B cell (primary cell): Measurements from ENCODE around the gene HMGA1. TPM values are rescaled to one million over a fixed set of nuclear protein-coding genes. Genes with fewer than 3 reads are reported as not detected.

Experiments used
- ATAC-seq: fragments of 200-7000 bp; cut with Tn5 transposase; one replicate; pipeline ENCODE4 v1.10.0; 2021; ENCODE audit warnings: low read depth, mild to moderate bottlenecking, moderate number of reproducible peaks, moderate library complexity
- CTCF ChIA-PET: fragments of 350-600 bp; sonication (Branson Sonifier 250); formaldehyde crosslinking; loops from one replicate; lab custom pipeline; 2021; ENCODE audit warnings: antibody characterized with exemption, inconsistent platforms; lab: Charles Lee
- POLR2A ChIA-PET: fragments of 350-600 bp; sonication (Branson Sonifier 250); formaldehyde crosslinking; loops from one replicate; lab custom pipeline; 2021; ENCODE audit warnings: antibody characterized with exemption; lab: Charles Lee
- DNase-seq: peaks from one replicate; pipeline ENCODE4 v3.0.0; 2013
- H2AFZ ChIP-seq: 2 replicates; pipeline ENCODE4 v1.6.1; 2012; ENCODE audit warnings: mild to moderate bottlenecking, low read depth, low read length; ENCODE audit not compliant: insufficient read depth, poor library complexity, severe bottlenecking
- H3K27ac ChIP-seq, 2 donors: 1 replicate in 1 of 2; 2 replicates in 1 of 2; pipeline ENCODE4 v1.5.1; 2012 to 2013; ENCODE audit warnings: low read length in 2 of 2, mild to moderate bottlenecking in 2 of 2, moderate library complexity in 1 of 2
- H3K27me3 ChIP-seq, 4 experiments: fragments of 200-600 bp in 1 of 4; sonication (generic) in 1 of 4; replicated peaks in 1 of 4; 1 replicate in 2 of 4; 2 replicates in 2 of 4; pipeline versions ENCODE4 v1.6.1 to v1.7.0; 2013 to 2016; ENCODE audit warnings: low read length in 3 of 4, mild to moderate bottlenecking in 2 of 4, mixed read lengths in 1 of 4, moderate library complexity in 1 of 4; ENCODE audit not compliant: insufficient read depth in 4 of 4, control insufficient read depth in 3 of 4; ENCODE audit errors: control extremely low read depth in 1 of 4
- H3K36me3 ChIP-seq, 2 experiments: replicated peaks in 1 of 2; 1 replicate in 1 of 2; 2 replicates in 1 of 2; pipeline versions ENCODE4 v1.6.1 to v1.7.1; 2013; ENCODE audit warnings: low read length in 1 of 2; ENCODE audit not compliant: insufficient read depth in 2 of 2, control insufficient read depth in 1 of 2; ENCODE audit errors: control extremely low read depth in 1 of 2, extremely low read depth in 1 of 2
- H3K4me1 ChIP-seq, 2 donors: fragments of 200-600 bp in 1 of 2; sonication (generic) in 1 of 2; 1 replicate in 1 of 2; 2 replicates in 1 of 2; pipeline versions ENCODE4 v1.5.1 to v1.6.1; 2013 to 2017; ENCODE audit warnings: low read length in 2 of 2; ENCODE audit not compliant: control insufficient read depth in 2 of 2, insufficient read depth in 2 of 2
- H3K4me2 ChIP-seq: replicated peaks from 2 replicates; pipeline ENCODE3; 2012; ENCODE audit warnings: mild to moderate bottlenecking, low read depth, low read length; ENCODE audit not compliant: poor library complexity, severe bottlenecking
- H3K4me3 ChIP-seq, 5 experiments: fragments of 200-600 bp in 1 of 5; sonication (generic) in 1 of 5; 1 replicate in 3 of 5; 2 replicates in 2 of 5; pipeline versions ENCODE4 v1.5.1 to v1.7.0; 2011 to 2016; ENCODE audit warnings: low read length in 4 of 5, mild to moderate bottlenecking in 4 of 5, low read depth in 2 of 5, control low read depth in 1 of 5, moderate library complexity in 1 of 5; ENCODE audit not compliant: insufficient read depth in 1 of 5; ENCODE audit errors: control extremely low read depth in 1 of 5, extremely low read depth in 1 of 5
- H3K79me2 ChIP-seq: fragments of 200-600 bp; sonication (generic); one replicate; pipeline ENCODE4 v1.6.0; 2016; ENCODE audit warnings: low read length; ENCODE audit not compliant: control insufficient read depth, insufficient read depth
- H3K9ac ChIP-seq: fragments of 200-600 bp; sonication (generic); 2 replicates; pipeline ENCODE4 v1.6.1; 2017; ENCODE audit warnings: mild to moderate bottlenecking, low read length, moderate library complexity
- H3K9me3 ChIP-seq, 3 donors: one replicate each; pipeline versions ENCODE4 v1.6.1 to v1.7.1; 2013; ENCODE audit warnings: low read length in 2 of 3; ENCODE audit not compliant: control insufficient read depth in 2 of 3, insufficient read depth in 1 of 3; ENCODE audit errors: control extremely low read depth in 1 of 3
- H4K20me1 ChIP-seq: 2 replicates; pipeline ENCODE4 v1.6.0; 2012; ENCODE audit warnings: mild to moderate bottlenecking, low read length; ENCODE audit not compliant: insufficient read depth, control insufficient read depth, poor library complexity, severe bottlenecking
- H3K27ac Mint-ChIP-seq: one replicate; pipeline ENCODE4 v1.8.0; 2021; ENCODE audit warnings: mixed read lengths
- H3K27me3 Mint-ChIP-seq: one replicate; pipeline ENCODE4 v1.8.0; 2021; ENCODE audit warnings: mixed read lengths
- H3K4me1 Mint-ChIP-seq: one replicate; pipeline ENCODE4 v1.8.0; 2021; ENCODE audit warnings: mixed read lengths
- H3K4me3 Mint-ChIP-seq: one replicate; pipeline ENCODE4 v1.8.0; 2021; ENCODE audit warnings: mixed read lengths
- H3K9me3 Mint-ChIP-seq: one replicate; pipeline ENCODE4 v1.8.0; 2022; ENCODE audit warnings: mixed read lengths; ENCODE audit not compliant: insufficient read depth
- CTCF ChIP-seq: fragments of 200-600 bp; IDR thresholded peaks from one replicate; pipeline ENCODE4 v1.8.0; 2022; ENCODE audit warnings: antibody characterized with exemption, mild to moderate bottlenecking
- EZH2 ChIP-seq: IDR thresholded peaks from 2 replicates; pipeline ENCODE4 v1.6.1; 2012; ENCODE audit warnings: borderline replicate concordance, low read depth, mild to moderate bottlenecking, moderate library complexity, low read length; ENCODE audit not compliant: insufficient read depth, poor library complexity, severe bottlenecking
- WGBS: methylation state at CpG from one replicate; pipeline ENCODE4 v1.1.5; 2013; ENCODE audit warnings: missing lambda C conversion rate; ENCODE audit not compliant: insufficient coverage; 5-methylcytosine and 5-hydroxymethylcytosine counted together
- intact Hi-C: fragments of 100-400 bp; cut with micrococcal nuclease; formaldehyde crosslinking; loops from one replicate; pipeline ENCODE4 v1.10.0; 2022
- polyA plus RNA-seq: library from polyadenylated mRNA; depleted of rRNA; stranded (reverse); fragments of >200 nt; gene quantifications from 2 replicates; pipeline ENCODE4 v1.2.3, GENCODE V29; 2012
- total RNA-seq, 2 donors: library from RNA; stranded (reverse); fragments of 120-200 nt in 1 of 2; gene quantifications; 1 replicate in 1 of 2; 2 replicates in 1 of 2; pipeline versions ENCODE4 v1.2.3 to v1.2.4, GENCODE V29; 2013 to 2022

HMGA1 gene
- total and polyA plus RNA-seq, 2 donors (not counting 1 experiment from before 2014, with no cell fraction given): 59.6 to 66.4 TPM

- peaks cover 0 to 21% of the 10 kb centered on the region in 2 experiments for H3K36me3 ChIP-seq
- no peaks in the 10 kb centered on the region for H3K27me3 Mint-ChIP-seq
- no peak overlapping the region for H3K4me3 ChIP-seq
- WGBS: 10% methylated on average over 2 of the region's 5 CpGs
- H3K27ac ChIP-seq: peak overlapping the region in 1 of 2 donors; percentile 20
- no peaks in the 10 kb centered on the region for H3K9me3 Mint-ChIP-seq
- H3K4me2 ChIP-seq: peak overlapping the region; percentile 47
- H3K9me3 ChIP-seq: no peaks in the 10 kb centered on the region
- H3K4me3 Mint-ChIP-seq: no peak overlapping the region
- ATAC-seq: no peak
- no peaks in the 10 kb centered on the region for H3K27me3 ChIP-seq
- H3K79me2 ChIP-seq: peaks cover 4% of the 10 kb centered on the region
- intact Hi-C loops: no loop called here
- POLR2A ChIA-PET: interaction anchor here (0.6 kb wide), 1 partner anchor 21 kb away, joined by 3 read pairs; no protein-coding TSS in a partner anchor
- H3K4me1 Mint-ChIP-seq: peaks cover 58% of the 10 kb centered on the region
- H3K27ac Mint-ChIP-seq: peak overlapping the region; percentile 67
- peaks cover 30 to 37% of the 10 kb centered on the region in 2 donors for H3K4me1 ChIP-seq
- no peak overlapping the region for H2AFZ ChIP-seq
- H4K20me1 ChIP-seq: no peaks in the 10 kb centered on the region
- CTCF ChIA-PET: interaction anchor here (1.3 kb wide), 1 partner anchor 127 kb away, joined by 5 read pairs; no protein-coding TSS in a partner anchor
- no peak overlapping the region for H3K9ac ChIP-seq
- TF ChIP-seq CTCF (no peak), EZH2 (no peak)
- no peak for DNase-seq
Measured at GRCh38 chr6:34288581-34288980, 51.9 kb downstream of the HMGA1 start.

- WGBS: 90% methylated on average over 11 of the region's 11 CpGs
- no peaks in the 10 kb centered on the region for H3K27me3 Mint-ChIP-seq
- no peaks in the 10 kb centered on the region for H3K27me3 ChIP-seq
- POLR2A ChIA-PET: interaction anchor here (0.6 kb wide), 1 partner anchor 22 kb away, joined by 3 read pairs; no protein-coding TSS in a partner anchor
- H3K27ac Mint-ChIP-seq: peak overlapping the region; percentile 67
- no peak overlapping the region for H2AFZ ChIP-seq
- H3K4me1 Mint-ChIP-seq: peaks cover 59% of the 10 kb centered on the region
- H3K36me3 ChIP-seq: peaks cover 0 to 22% of the 10 kb centered on the region in 2 experiments
- H3K9me3 ChIP-seq: no peaks in the 10 kb centered on the region
- no peaks in the 10 kb centered on the region for H3K9me3 Mint-ChIP-seq
- H3K9ac ChIP-seq: no peak overlapping the region
- H3K4me2 ChIP-seq: peak overlapping the region; percentile 47
- no peak overlapping the region for H3K4me3 Mint-ChIP-seq
- intact Hi-C loops: no loop called here
- peaks cover 8% of the 10 kb centered on the region for H3K79me2 ChIP-seq
- H3K27ac ChIP-seq: peak overlapping the region in 1 of 2 donors; percentile 20
- H3K4me3 ChIP-seq: no peak overlapping the region
- TF ChIP-seq EZH2: no peak
- TF ChIP-seq CTCF: no peak
- no peaks in the 10 kb centered on the region for H4K20me1 ChIP-seq
- no peak for ATAC-seq
- H3K4me1 ChIP-seq: peaks cover 33 to 34% of the 10 kb centered on the region in 2 donors
- CTCF ChIA-PET: interaction anchor here (1.3 kb wide), 1 partner anchor 126 kb away, joined by 5 read pairs; no protein-coding TSS in a partner anchor
- DNase-seq: no peak
Measured at GRCh38 chr6:34289137-34289536, 52.5 kb downstream of the HMGA1 start.
